Measurements from ENCODE around the gene TUBB3.

The TUBB3 gene

DNA sequence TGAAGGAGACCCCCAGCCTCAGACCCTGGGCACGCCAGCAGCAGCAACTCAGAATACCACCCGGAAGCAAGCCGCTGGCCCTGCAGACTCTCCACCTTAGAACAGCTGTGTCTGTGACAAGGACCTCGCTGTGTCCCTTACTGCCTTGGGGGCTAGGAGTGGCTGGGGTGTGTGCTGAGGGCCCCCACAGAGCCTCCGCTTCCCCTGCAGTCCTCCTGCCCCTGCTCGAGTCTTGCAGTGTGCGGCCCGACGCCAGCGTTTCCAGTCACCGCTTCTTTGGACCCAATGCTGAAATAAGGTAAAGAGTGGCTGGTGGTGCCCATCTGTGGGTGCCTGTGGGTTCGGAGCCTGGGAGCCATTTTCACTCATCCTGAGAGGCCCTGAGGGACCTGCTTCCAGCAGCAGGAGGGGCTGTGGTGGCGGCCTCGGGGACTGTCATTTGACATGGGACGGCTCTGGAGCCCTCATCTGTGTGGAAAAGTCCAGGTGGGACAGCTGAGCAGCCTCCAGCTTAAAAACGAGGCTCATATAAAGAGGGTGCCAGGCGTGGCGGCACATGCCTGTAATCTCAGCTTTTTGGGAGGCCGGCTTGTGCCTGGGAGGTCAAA is 19.1 kb upstream of the TUBB3 start:
- no peak overlapping the region for H3K4me3 ChIP-seq (ENCODE audit: low read length)
- TF ChIP-seq, protein P1, sequence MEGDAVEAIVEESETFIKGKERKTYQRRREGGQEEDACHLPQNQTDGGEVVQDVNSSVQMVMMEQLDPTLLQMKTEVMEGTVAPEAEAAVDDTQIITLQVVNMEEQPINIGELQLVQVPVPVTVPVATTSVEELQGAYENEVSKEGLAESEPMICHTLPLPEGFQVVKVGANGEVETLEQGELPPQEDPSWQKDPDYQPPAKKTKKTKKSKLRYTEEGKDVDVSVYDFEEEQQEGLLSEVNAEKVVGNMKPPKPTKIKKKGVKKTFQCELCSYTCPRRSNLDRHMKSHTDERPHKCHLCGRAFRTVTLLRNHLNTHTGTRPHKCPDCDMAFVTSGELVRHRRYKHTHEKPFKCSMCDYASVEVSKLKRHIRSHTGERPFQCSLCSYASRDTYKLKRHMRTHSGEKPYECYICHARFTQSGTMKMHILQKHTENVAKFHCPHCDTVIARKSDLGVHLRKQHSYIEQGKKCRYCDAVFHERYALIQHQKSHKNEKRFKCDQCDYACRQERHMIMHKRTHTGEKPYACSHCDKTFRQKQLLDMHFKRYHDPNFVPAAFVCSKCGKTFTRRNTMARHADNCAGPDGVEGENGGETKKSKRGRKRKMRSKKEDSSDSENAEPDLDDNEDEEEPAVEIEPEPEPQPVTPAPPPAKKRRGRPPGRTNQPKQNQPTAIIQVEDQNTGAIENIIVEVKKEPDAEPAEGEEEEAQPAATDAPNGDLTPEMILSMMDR (conservative IDR thresholded peaks at IDR 0.05; ENCODE audit: low read depth, low read length): no peak
- no peak for DNase-seq (ENCODE audit: low read depth)

DNA sequence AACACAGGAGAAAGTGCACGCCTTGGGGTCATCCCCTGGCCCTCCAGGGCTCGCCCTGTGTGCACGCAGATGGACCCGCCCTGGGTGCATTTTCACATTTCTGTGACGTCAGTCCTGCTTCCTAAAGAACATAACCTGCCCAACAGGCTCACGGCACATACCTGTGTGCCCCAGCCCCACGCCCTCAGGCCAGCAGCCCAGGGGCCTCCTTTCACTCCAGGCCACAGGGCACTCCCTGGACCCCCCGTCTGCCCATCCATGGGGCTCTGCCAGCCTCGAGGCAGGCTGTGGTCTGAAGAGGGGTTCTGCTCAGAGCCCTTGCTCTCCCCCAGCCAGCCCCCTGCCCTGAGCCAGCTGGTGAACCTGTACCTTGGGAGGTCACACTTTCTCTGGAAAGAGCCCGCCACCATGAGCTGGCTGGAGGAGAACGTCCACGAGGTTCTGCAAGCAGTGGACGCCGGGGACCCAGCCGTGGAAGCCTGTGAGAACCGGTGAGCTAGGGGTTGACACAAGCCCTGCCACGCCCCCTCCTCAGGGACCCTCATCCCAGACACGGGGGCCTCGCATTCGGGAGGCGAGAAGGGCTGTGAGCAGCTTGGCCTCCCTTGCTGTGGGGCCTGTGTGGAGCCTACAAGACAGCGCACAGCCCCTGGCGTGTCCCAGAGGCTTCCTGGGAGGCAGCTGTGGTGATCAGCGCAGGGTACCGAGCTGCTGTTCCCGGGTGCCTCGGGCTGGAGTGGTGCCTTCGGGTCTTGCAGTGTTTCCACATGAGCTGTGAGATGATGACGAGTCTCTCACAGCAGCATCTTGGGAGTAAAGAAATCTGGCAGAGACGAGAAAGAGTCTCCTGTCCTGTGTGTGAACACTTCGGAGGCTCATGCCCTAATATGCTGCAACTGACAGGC is 18.3 kb upstream of the TUBB3 start:
- H3K4me3 ChIP-seq (ENCODE audit: low read length): no peak overlapping the region
- TF ChIP-seq, protein P1 (conservative IDR thresholded peaks at IDR 0.05; ENCODE audit: low read depth, low read length): no peak
- no peak for DNase-seq (ENCODE audit: low read depth)

DNA sequence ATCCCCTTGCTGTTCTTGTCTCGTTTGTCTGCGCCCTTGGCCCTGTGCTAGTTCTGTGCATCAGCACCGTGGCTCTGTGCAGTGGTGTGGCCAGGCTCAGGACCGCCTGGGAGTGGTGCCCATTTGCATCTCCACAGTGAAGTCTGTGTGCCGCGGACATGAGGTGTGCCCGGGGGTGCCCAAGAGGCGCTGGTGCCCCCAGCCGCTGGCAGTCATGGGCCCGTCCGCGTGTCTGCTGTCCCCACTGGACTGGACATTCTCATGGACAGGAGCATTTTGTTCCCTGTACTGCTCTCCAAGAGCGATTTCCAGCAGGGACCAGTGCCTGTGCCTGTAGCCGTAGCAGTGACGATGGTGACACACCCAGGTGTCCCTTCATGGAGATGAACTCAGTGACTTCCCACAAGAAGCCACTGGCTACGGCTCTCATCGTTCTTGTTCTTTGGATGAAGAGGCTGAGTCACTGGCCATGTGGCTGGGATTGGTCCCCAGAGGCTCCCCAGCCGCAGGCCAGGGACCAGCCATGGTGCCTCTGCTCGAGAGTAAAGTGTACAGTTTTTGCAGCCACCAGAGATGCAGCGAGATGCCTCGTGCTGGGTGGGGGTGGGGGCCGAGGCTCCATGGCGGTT is 17.5 kb upstream of the TUBB3 start:
- no peak overlapping the region for H3K4me3 ChIP-seq (ENCODE audit: low read length)

DNA sequence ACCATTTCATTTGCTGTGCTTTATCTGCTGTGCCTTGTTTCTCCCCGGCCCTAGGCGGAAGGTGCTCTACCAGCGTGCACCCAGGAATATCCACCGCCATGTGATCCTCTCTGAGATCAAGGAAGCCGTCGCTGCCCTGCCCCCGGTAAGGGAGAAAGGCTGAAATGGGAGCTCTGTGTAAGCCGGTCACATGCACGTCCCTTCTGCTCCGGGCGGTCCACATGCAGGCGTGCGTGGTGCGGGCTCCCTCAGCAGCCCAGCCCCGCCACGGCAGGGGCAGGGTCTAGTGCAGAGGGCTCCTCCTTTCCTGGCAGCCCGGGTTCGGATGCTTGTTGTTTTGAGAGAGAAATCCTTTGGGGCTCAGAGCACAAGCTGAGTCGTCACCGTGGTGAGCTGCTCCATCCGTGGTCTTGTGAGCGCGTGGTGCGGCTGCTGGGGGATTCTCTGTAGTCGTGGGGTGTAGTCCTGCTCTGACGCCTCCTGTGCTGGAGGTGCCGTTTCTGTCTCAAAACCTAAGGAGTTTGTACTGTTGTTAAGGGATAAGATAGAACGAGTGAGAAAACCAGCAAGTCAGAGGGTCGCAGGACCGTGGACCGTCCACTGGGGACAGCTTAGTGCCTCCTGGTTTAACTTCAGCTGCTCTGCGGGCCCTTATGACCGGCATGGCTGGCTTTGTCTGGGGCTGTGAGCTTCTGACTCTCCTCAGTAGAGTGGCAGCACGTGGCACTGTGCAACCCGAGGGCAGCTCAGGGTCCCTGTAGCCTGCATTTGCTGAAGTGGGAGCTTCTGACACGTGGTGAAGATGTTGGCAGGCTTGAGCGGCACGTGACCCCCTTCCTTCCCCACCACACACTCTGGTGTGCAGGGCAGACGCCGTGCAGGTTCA is 16.8 kb upstream of the TUBB3 start:
- TF ChIP-seq, protein P1 (conservative IDR thresholded peaks at IDR 0.05; ENCODE audit: low read depth, low read length): peak; percentile 4
- peak; percentile 57 for DNase-seq (ENCODE audit: low read depth)

More for the DNA sequence above, 17.5 kb upstream of the TUBB3 start:
- no peak for DNase-seq (ENCODE audit: low read depth)
- TF ChIP-seq, protein P1 (conservative IDR thresholded peaks at IDR 0.05; ENCODE audit: low read depth, low read length): no peak

DNA sequence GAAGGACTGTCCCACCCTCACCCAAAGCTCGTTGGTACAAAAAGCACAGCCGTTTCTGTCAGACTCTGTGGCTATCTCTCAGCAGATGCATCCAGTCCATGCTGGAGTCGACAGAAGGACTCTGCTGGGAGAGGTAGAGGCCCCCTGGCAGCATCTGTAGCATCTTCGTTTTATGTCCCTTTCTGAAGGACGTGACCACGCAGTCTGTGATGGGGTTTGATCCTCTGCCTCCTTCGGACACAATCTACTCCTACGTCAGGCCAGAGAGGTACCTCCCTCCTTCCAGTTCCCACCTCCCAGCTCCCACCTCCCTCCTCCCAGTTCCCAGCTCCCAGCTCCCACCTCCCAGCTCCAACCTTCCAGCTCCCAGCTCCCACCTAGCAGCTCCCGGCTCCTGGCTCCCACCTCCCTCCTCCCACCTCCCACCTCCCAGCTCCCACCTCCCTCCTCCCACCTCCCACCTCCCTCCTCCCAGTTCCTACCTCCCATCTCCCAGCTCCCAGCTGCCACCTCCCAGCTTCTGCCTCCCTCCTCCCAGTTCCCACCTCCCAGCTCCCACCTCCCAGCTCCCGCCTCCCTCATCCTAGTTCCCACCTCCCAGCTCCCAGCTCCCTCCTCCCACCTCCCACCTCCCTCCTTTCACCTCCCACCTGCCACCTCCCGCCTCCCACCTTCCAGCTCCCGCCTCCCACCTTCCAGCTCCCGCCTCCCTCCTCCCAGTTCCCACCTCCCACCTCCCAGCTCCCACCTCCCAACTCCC is 15.9 kb upstream of the TUBB3 start:
- TF ChIP-seq, protein P1 (conservative IDR thresholded peaks at IDR 0.05; ENCODE audit: low read depth, low read length): no peak
- DNase-seq (ENCODE audit: low read depth): no peak
- no peak overlapping the region for H3K4me3 ChIP-seq (ENCODE audit: low read length)

More for the DNA sequence above, 16.8 kb upstream of the TUBB3 start:
- H3K4me3 ChIP-seq (ENCODE audit: low read length): no peak overlapping the region

DNA sequence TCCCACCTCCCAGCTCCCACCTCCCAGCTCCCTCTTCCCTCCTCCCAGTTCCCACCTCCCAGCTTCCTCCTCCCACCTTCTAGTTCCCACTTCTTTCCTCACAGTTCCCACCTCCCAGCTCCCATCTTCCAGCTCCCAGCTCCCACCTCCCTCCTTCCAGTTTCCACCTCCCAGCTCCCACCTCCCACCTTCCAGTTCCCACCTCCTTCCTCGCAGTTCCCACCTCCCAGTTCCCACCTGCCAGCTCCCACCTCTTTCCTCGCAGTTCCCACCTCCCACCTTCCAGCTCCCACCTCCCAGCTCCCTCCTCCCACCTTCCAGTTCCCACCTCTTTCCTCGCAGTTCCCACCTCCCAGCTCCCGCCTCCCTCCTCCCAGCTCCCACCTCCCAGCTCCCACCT is 14.9 kb upstream of the TUBB3 start:
- TF ChIP-seq, protein P1 (conservative IDR thresholded peaks at IDR 0.05; ENCODE audit: low read depth, low read length): no peak
- no peak for DNase-seq (ENCODE audit: low read depth)
- no peak overlapping the region for H3K4me3 ChIP-seq (ENCODE audit: low read length)

Measured in retinal pigment epithelial cell (primary cell).